Bronchial epithelial cell (primary cell): ENCODE data around the gene PSMD10. TPM values are rescaled to one million over a fixed set of nuclear protein-coding genes. Genes with fewer than 3 reads are reported as not detected.

Experiments used
- DNase-seq: peaks from one replicate; pipeline ENCODE4 v3.0.0-alpha.2; 2010; ENCODE audit warnings: low read depth
- FAIRE-seq: peaks from 2 replicates; lab custom pipeline; 2011; peaks lifted over from hg19 to GRCh38; lab: Jason Lieb, UNC
- H3K27me3 ChIP-seq: 2 replicates; pipeline ENCODE4 v1.5.1; 2011; ENCODE audit warnings: low read length; ENCODE audit not compliant: control insufficient read depth, insufficient read depth
- H3K36me3 ChIP-seq: 2 replicates; pipeline ENCODE4 v1.5.1; 2011; ENCODE audit warnings: low read length; ENCODE audit not compliant: control insufficient read depth, insufficient read depth
- H3K4me3 ChIP-seq: 2 replicates; pipeline ENCODE4 v1.5.1; 2011; ENCODE audit warnings: mild to moderate bottlenecking, low read depth, low read length, control low read depth
- CTCF ChIP-seq: IDR thresholded peaks from 2 replicates; pipeline ENCODE4 v1.5.1; 2011; ENCODE audit warnings: mild to moderate bottlenecking, moderate library complexity, low read length, control low read depth, inconsistent platforms; ENCODE audit not compliant: insufficient read depth, severe bottlenecking
- total RNA-seq: library from RNA; depleted of rRNA; stranded (reverse); fragments of >200 nt; gene quantifications from 2 replicates; pipeline ENCODE4 v1.2.1, GENCODE V29; 2014

PSMD10 gene
- total RNA-seq, 1 donor from 2014 or later, result 91.9 TPM

DNA sequence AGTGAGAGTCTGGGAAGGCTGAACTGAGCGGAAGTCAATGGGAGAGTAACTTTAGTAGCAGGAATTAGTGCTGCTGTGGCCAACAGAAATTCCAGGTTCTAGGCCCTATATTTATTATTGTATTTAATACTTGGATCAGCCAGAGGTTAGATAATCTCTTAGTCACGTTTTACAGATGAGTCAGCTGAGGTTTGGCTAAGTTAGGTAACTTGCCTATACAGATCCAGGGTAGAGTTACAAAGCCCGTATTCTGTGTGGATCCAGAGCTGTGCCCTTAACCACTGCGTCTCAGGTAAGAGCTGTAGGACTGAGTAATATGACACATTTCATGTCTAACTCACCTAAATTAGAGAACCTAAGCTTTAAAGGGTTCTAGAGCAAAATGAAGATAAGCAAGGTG is 20.5 kb downstream of the PSMD10 start:
- peak; percentile 91 for DNase-seq
- Histone ChIP-seq H3K27me3 (no peaks in the 10 kb centered on the region), H3K36me3 (no peaks in the 10 kb centered on the region), H3K4me3 (no peak overlapping the region)
- FAIRE-seq, result no peak
- no peak for TF ChIP-seq CTCF

- FAIRE-seq, result no peak
Observed at GRCh38 chrX:108068121-108068520, 23.2 kb downstream of the PSMD10 start.

DNA sequence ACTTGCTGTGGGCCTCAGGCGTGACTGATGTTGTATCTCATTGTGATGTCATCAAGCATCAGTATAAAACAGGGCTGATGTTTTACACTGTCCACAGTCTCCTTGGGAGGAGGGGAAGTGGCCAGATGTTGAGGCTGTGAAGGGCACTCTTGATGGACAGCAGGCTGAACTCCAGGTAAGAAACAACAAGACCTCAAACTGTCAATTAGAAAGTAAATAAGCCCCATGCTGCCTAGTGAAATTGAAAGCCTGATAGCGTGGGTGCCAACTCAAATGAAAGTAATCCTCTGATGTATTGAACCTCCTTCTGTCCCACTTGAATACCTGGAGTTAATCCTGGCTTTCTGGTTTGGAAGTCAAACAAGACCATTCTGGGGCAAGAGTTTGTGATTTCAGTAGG is 26.7 kb downstream of the PSMD10 start:
- Histone ChIP-seq H3K27me3 (no peaks in the 10 kb centered on the region), H3K4me3 (no peak overlapping the region), H3K36me3 (no peaks in the 10 kb centered on the region)
- TF ChIP-seq CTCF, result no peak
- FAIRE-seq, result no peak
- no peak for DNase-seq

More at GRCh38 chrX:108068121-108068520, 23.2 kb downstream of the PSMD10 start:
- TF ChIP-seq CTCF, result no peak
- Histone ChIP-seq H3K36me3 (no peaks in the 10 kb centered on the region), H3K4me3 (no peak overlapping the region), H3K27me3 (no peaks in the 10 kb centered on the region)
- peak; percentile 55 for DNase-seq

- FAIRE-seq, result no peak
- Histone ChIP-seq H3K36me3 (no peaks in the 10 kb centered on the region), H3K27me3 (no peaks in the 10 kb centered on the region), H3K4me3 (no peak overlapping the region)
- DNase-seq, result no peak
- no peak for TF ChIP-seq CTCF
Observed at GRCh38 chrX:108064001-108064400, 27.3 kb downstream of the PSMD10 start.

GRCh38 chrX:108059801-108060200 is 31.5 kb downstream of the PSMD10 start:
- Histone ChIP-seq H3K27me3 (no peaks in the 10 kb centered on the region), H3K36me3 (no peaks in the 10 kb centered on the region), H3K4me3 (no peak overlapping the region)
- TF ChIP-seq CTCF, result no peak
- FAIRE-seq (no peak), DNase-seq (no peak)

GRCh38 chrX:108055546-108055945 is 35.8 kb downstream of the PSMD10 start:
- FAIRE-seq, result no peak
- H3K27me3 ChIP-seq, result no peaks in the 10 kb centered on the region
- no peak overlapping the region for H3K4me3 ChIP-seq
- DNase-seq, result no peak
- TF ChIP-seq CTCF, result no peak
- H3K36me3 ChIP-seq, result no peaks in the 10 kb centered on the region
